T-cell (primary cell): ENCODE measurements around the gene C1orf21. TPM values are rescaled to one million over a fixed set of nuclear protein-coding genes. Genes with fewer than 3 reads are reported as not detected.

Experiments
- ATAC-seq, 4 experiments: fragments of 200-7000 bp in 3 of 4; fragments of 150-1000 bp in 1 of 4; cut with Tn5 transposase; replicated peaks in 1 of 4; 1 replicate in 3 of 4; 2 replicates in 1 of 4; pipeline ENCODE4 v1.10.0; 2021; ENCODE audit warnings: moderate library complexity in 3 of 4, mild to moderate bottlenecking in 2 of 4, moderate number of reproducible peaks in 1 of 4
- CTCF ChIA-PET, 2 donors: fragments of 300-600 bp; sonication (Branson Sonifier 250); formaldehyde crosslinking; loops; one replicate each; lab custom pipeline; 2022; ENCODE audit warnings: antibody characterized with exemption in 2 of 2; lab: Charles Lee
- POLR2A ChIA-PET, 2 donors: fragments of 300-600 bp; sonication (Branson Sonifier 250); formaldehyde crosslinking; loops; one replicate each; lab custom pipeline; 2022; ENCODE audit warnings: antibody characterized with exemption in 2 of 2; lab: Charles Lee
- DNase-seq, 35 experiments: peaks; one replicate each; pipeline versions ENCODE4 v3.0.0 to v3.0.0-alpha.2; 2013 to 2023
- H3K27ac ChIP-seq: one replicate; pipeline ENCODE4 v1.5.1; 2013; ENCODE audit warnings: low read length
- H3K27me3 ChIP-seq, 2 experiments: replicated peaks in 1 of 2; 1 replicate in 1 of 2; 2 replicates in 1 of 2; pipeline versions ENCODE4 v1.6.1 to v1.7.0; 2013; ENCODE audit warnings: low read length in 1 of 2, mixed read lengths in 1 of 2; ENCODE audit not compliant: control insufficient read depth in 2 of 2, insufficient read depth in 2 of 2; ENCODE audit errors: extremely low read depth in 1 of 2
- H3K36me3 ChIP-seq, 2 donors: 1 replicate in 1 of 2; 2 replicates in 1 of 2; pipeline versions ENCODE4 v1.6.1 to v1.7.0; 2013; ENCODE audit warnings: low read length in 1 of 2; ENCODE audit not compliant: control insufficient read depth in 2 of 2, insufficient read depth in 1 of 2; ENCODE audit errors: extremely low read depth in 1 of 2
- H3K4me1 ChIP-seq, 2 experiments: 1 replicate in 1 of 2; 2 replicates in 1 of 2; pipeline versions ENCODE4 v1.6.1 to v1.7.0; 2013; ENCODE audit warnings: low read length in 2 of 2, mixed read lengths in 1 of 2; ENCODE audit not compliant: insufficient read depth in 2 of 2, control insufficient read depth in 1 of 2; ENCODE audit errors: extremely low read depth in 1 of 2
- H3K4me3 ChIP-seq, 2 donors: 1 replicate in 1 of 2; 2 replicates in 1 of 2; pipeline versions ENCODE4 v1.5.1 to v1.7.0; 2013; ENCODE audit warnings: mild to moderate bottlenecking in 2 of 2, low read length in 1 of 2, moderate library complexity in 1 of 2; ENCODE audit not compliant: control insufficient read depth in 1 of 2; ENCODE audit errors: extremely low read depth in 1 of 2
- H3K9me3 ChIP-seq: 2 replicates; pipeline ENCODE4 v1.7.0; 2013
- H3K27ac Mint-ChIP-seq, 2 donors: one replicate each; pipeline ENCODE4 v1.8.0; 2020 to 2021; ENCODE audit warnings: mild to moderate bottlenecking in 2 of 2, mixed read lengths in 2 of 2
- H3K27me3 Mint-ChIP-seq, 2 donors: one replicate each; pipeline ENCODE4 v1.8.0; 2021 to 2022; ENCODE audit warnings: mixed read lengths in 2 of 2
- H3K36me3 Mint-ChIP-seq: one replicate; pipeline ENCODE4 v1.8.0; 2021; ENCODE audit warnings: mixed read lengths
- H3K4me1 Mint-ChIP-seq, 3 donors: one replicate each; pipeline ENCODE4 v1.8.0; 2020 to 2022; ENCODE audit warnings: mixed read lengths in 3 of 3, mild to moderate bottlenecking in 1 of 3
- H3K4me3 Mint-ChIP-seq, 3 donors: one replicate each; pipeline ENCODE4 v1.8.0; 2020 to 2022; ENCODE audit warnings: mild to moderate bottlenecking in 3 of 3, mixed read lengths in 3 of 3, moderate library complexity in 3 of 3
- H3K9me3 Mint-ChIP-seq, 3 donors: one replicate each; pipeline ENCODE4 v1.8.0; 2020 to 2022; ENCODE audit warnings: mixed read lengths in 3 of 3
- WGBS: methylation state at CpG from one replicate; pipeline ENCODE4 v1.1.5; 2013; ENCODE audit warnings: missing lambda C conversion rate; ENCODE audit not compliant: insufficient coverage; 5-methylcytosine and 5-hydroxymethylcytosine counted together
- total RNA-seq, 35 experiments: library from RNA in 6 of 35; stranded (reverse) in 6 of 35; fragments of 120-200 nt in 1 of 35; gene quantifications; one replicate each; pipeline versions ENCODE4 v1.2.1 to v1.2.4 and lab custom pipeline; 2013 to 2026

The C1orf21 gene
- total RNA-seq, 5 donors from 2014 or later (not counting 1 experiment from before 2014, with no cell fraction given), result 1.4 to 17.2 (median 5.9) TPM

GRCh38 chr1:184567637-184568036 is 180.8 kb downstream of the C1orf21 start:
- POLR2A ChIA-PET, result no interaction called here
- ATAC-seq (no peak), DNase-seq (no peak)
- Mint-ChIP-seq H3K27ac (no peak overlapping the region), H3K4me3 (no peak overlapping the region), H3K4me1 (peaks cover 0 to 3% (median 0%) of the 10 kb centered on the region in 3 donors), H3K36me3 (no peaks in the 10 kb centered on the region), H3K9me3 (no peaks in the 10 kb centered on the region), H3K27me3 (peaks cover 0 to 11% of the 10 kb centered on the region in 2 donors)
- Histone ChIP-seq H3K4me3 (no peak overlapping the region), H3K27me3 (no peaks in the 10 kb centered on the region), H3K9me3 (no peaks in the 10 kb centered on the region), H3K36me3 (no peaks in the 10 kb centered on the region), H3K4me1 (no peaks in the 10 kb centered on the region), H3K27ac (no peak overlapping the region)
- 28% methylated on average over 2 of the region's 2 CpGs for WGBS
- CTCF ChIA-PET, result interaction anchor here in 1 of 2 donors (0.9 kb wide), 1 partner anchor 8 kb away, joined by 3 read pairs; no protein-coding TSS in a partner anchor

- ChIA-PET POLR2A (no interaction called here), CTCF (no interaction called here)
- H3K4me1 ChIP-seq, result no peaks in the 10 kb centered on the region
- H3K36me3 ChIP-seq, result no peaks in the 10 kb centered on the region
- no peak for ATAC-seq
- peaks cover 0 to 11% of the 10 kb centered on the region in 2 donors for H3K27me3 Mint-ChIP-seq
- H3K4me3 ChIP-seq, result no peak overlapping the region
- no peaks in the 10 kb centered on the region for H3K9me3 Mint-ChIP-seq
- H3K27ac Mint-ChIP-seq, result no peak overlapping the region
- H3K36me3 Mint-ChIP-seq, result no peaks in the 10 kb centered on the region
- DNase-seq, result no peak
- H3K9me3 ChIP-seq, result no peaks in the 10 kb centered on the region
- no CpG with 5 or more reads among the region's 2 CpGs for WGBS
- H3K4me3 Mint-ChIP-seq, result no peak overlapping the region
- no peaks in the 10 kb centered on the region for H3K27me3 ChIP-seq
- H3K27ac ChIP-seq, result no peak overlapping the region
- peaks cover 0 to 3% (median 0%) of the 10 kb centered on the region in 3 donors for H3K4me1 Mint-ChIP-seq
These were observed 181.3 kb downstream of the C1orf21 start for GRCh38 chr1:184568148-184568547.

GRCh38 chr1:184569106-184569505 is 182.3 kb downstream of the C1orf21 start:
- Mint-ChIP-seq H3K27me3 (peaks cover 0 to 9% of the 10 kb centered on the region in 2 donors), H3K9me3 (no peaks in the 10 kb centered on the region), H3K36me3 (no peaks in the 10 kb centered on the region), H3K4me1 (peaks cover 0 to 3% (median 0%) of the 10 kb centered on the region in 3 donors), H3K4me3 (no peak overlapping the region), H3K27ac (no peak overlapping the region)
- CTCF ChIA-PET, result interaction anchor here in 1 of 2 donors (0.6 kb wide), 1 partner anchor 556 kb away, joined by 8 read pairs; no protein-coding TSS in a partner anchor
- Histone ChIP-seq H3K9me3 (no peaks in the 10 kb centered on the region), H3K4me3 (no peak overlapping the region), H3K27me3 (no peaks in the 10 kb centered on the region), H3K36me3 (no peaks in the 10 kb centered on the region), H3K4me1 (no peaks in the 10 kb centered on the region), H3K27ac (no peak overlapping the region)
- POLR2A ChIA-PET, result no interaction called here
- 91% methylated on average over 1 of the region's 4 CpGs for WGBS
- DNase-seq (no peak), ATAC-seq (no peak)

GRCh38 chr1:184574588-184574987 is 187.8 kb downstream of the C1orf21 start:
- ChIA-PET CTCF (no interaction called here), POLR2A (no interaction called here)
- DNase-seq (no peak), ATAC-seq (no peak)
- H3K4me3 Mint-ChIP-seq, result no peak overlapping the region
- no peaks in the 10 kb centered on the region for H3K36me3 ChIP-seq
- peaks cover 0 to 3% of the 10 kb centered on the region in 2 experiments for H3K27me3 ChIP-seq
- peaks cover 0 to 3% of the 10 kb centered on the region in 2 donors for H3K27me3 Mint-ChIP-seq
- no peak overlapping the region for H3K27ac ChIP-seq
- no peaks in the 10 kb centered on the region for H3K36me3 Mint-ChIP-seq
- H3K27ac Mint-ChIP-seq, result no peak overlapping the region
- no peaks in the 10 kb centered on the region for H3K4me1 ChIP-seq
- no peaks in the 10 kb centered on the region for H3K9me3 ChIP-seq
- 90% methylated on average over 2 of the region's 8 CpGs for WGBS
- H3K4me1 Mint-ChIP-seq, result no peaks in the 10 kb centered on the region
- no peaks in the 10 kb centered on the region for H3K9me3 Mint-ChIP-seq
- no peak overlapping the region for H3K4me3 ChIP-seq

- no peaks in the 10 kb centered on the region for H3K36me3 ChIP-seq
- WGBS, result 83% methylated on average over 2 of the region's 6 CpGs
These were observed 190.0 kb downstream of the C1orf21 start for GRCh38 chr1:184576822-184577221.

GRCh38 chr1:184577319-184577718 is 190.5 kb downstream of the C1orf21 start:
- Histone ChIP-seq H3K4me3 (no peak overlapping the region), H3K9me3 (no peaks in the 10 kb centered on the region), H3K36me3 (no peaks in the 10 kb centered on the region), H3K27me3 (peaks cover 0 to 6% of the 10 kb centered on the region in 2 experiments), H3K4me1 (no peaks in the 10 kb centered on the region), H3K27ac (no peak overlapping the region)
- DNase-seq (no peak), ATAC-seq (no peak)
- Mint-ChIP-seq H3K9me3 (peaks cover 4 to 8% (median 5%) of the 10 kb centered on the region in 3 donors), H3K36me3 (no peaks in the 10 kb centered on the region), H3K4me3 (no peak overlapping the region), H3K27ac (no peak overlapping the region), H3K4me1 (no peaks in the 10 kb centered on the region), H3K27me3 (peaks cover 4 to 5% of the 10 kb centered on the region in 2 donors)
- 85% methylated on average over 6 of the region's 6 CpGs for WGBS
- CTCF ChIA-PET, result no interaction called here
- POLR2A ChIA-PET, result no interaction called here

More at GRCh38 chr1:184576822-184577221, 190.0 kb downstream of the C1orf21 start:
- Histone ChIP-seq H3K9me3 (no peaks in the 10 kb centered on the region), H3K27ac (no peak overlapping the region), H3K27me3 (peaks cover 0 to 6% of the 10 kb centered on the region in 2 experiments), H3K4me1 (no peaks in the 10 kb centered on the region), H3K4me3 (no peak overlapping the region)
- DNase-seq, result no peak
- no peaks in the 10 kb centered on the region for H3K4me1 Mint-ChIP-seq
- H3K4me3 Mint-ChIP-seq, result no peak overlapping the region
- POLR2A ChIA-PET, result interaction anchor here in 1 of 2 donors (0.5 kb wide), 1 partner anchor 1138 kb away, joined by 5 read pairs; no protein-coding TSS in a partner anchor
- H3K36me3 Mint-ChIP-seq, result no peaks in the 10 kb centered on the region
- peaks cover 4 to 5% of the 10 kb centered on the region in 2 donors for H3K27me3 Mint-ChIP-seq
- H3K9me3 Mint-ChIP-seq, result peaks cover 4 to 8% (median 5%) of the 10 kb centered on the region in 3 donors
- H3K27ac Mint-ChIP-seq, result no peak overlapping the region
- no peak for ATAC-seq
- CTCF ChIA-PET, result no interaction called here
